CD4-positive, CD25-positive, alpha-beta regulatory T cell (primary cell): ENCODE data around the gene MASTL. TPM values are rescaled to one million over a fixed set of nuclear protein-coding genes. Genes with fewer than 3 reads are reported as not detected.
A peak's percentile ranks its signal among the peaks of the same experiment; 100 is the strongest.

Experiments used
- ATAC-seq, 2 donors: fragments of 150-1000 bp; cut with Tn5 transposase; one replicate each; pipeline ENCODE4 v1.10.0; 2021; ENCODE audit warnings: low read depth in 2 of 2, moderate number of reproducible peaks in 2 of 2, moderate library complexity in 1 of 2
- DNase-seq, 3 donors: peaks; one replicate each; pipeline versions ENCODE4 v3.0.0 to v3.0.0-alpha.2; 2012 to 2022; ENCODE audit warnings: mixed read lengths in 1 of 3
- H3K27ac ChIP-seq: one replicate; pipeline ENCODE4 v1.7.0; 2013; ENCODE audit warnings: mild to moderate bottlenecking, low read length; ENCODE audit not compliant: insufficient read depth, poor library complexity, severe bottlenecking
- H3K27me3 ChIP-seq: one replicate; pipeline ENCODE4 v1.7.0; 2013; ENCODE audit warnings: low read length; ENCODE audit not compliant: control insufficient read depth, insufficient read depth
- H3K36me3 ChIP-seq: one replicate; pipeline ENCODE4 v1.7.0; 2013; ENCODE audit warnings: mild to moderate bottlenecking, low read length, moderate library complexity; ENCODE audit not compliant: control insufficient read depth, insufficient read depth
- H3K4me1 ChIP-seq: 2 replicates; pipeline ENCODE4 v1.7.0; 2013; ENCODE audit warnings: mild to moderate bottlenecking, low read length; ENCODE audit not compliant: insufficient read depth, control insufficient read depth, poor library complexity, severe bottlenecking
- H3K4me3 ChIP-seq: one replicate; pipeline ENCODE4 v1.7.0; 2013; ENCODE audit warnings: low read depth, mild to moderate bottlenecking, low read length, moderate library complexity
- H3K9me3 ChIP-seq, 2 experiments: 1 replicate in 1 of 2; 2 replicates in 1 of 2; pipeline ENCODE4 v1.7.0; 2013; ENCODE audit warnings: low read length in 2 of 2, mild to moderate bottlenecking in 1 of 2, moderate library complexity in 1 of 2; ENCODE audit not compliant: control insufficient read depth in 2 of 2
- H3K27ac Mint-ChIP-seq, 3 donors: one replicate each; pipeline ENCODE4 v1.8.0; 2020 to 2022; ENCODE audit warnings: mild to moderate bottlenecking in 3 of 3, mixed read lengths in 3 of 3, moderate library complexity in 2 of 3
- H3K27me3 Mint-ChIP-seq: one replicate; pipeline ENCODE4 v1.8.0; 2022; ENCODE audit warnings: mild to moderate bottlenecking, mixed read lengths
- H3K36me3 Mint-ChIP-seq: one replicate; pipeline ENCODE4 v1.8.0; 2020; ENCODE audit warnings: mixed read lengths
- H3K4me1 Mint-ChIP-seq, 4 donors: one replicate each; pipeline ENCODE4 v1.8.0; 2020 to 2022; ENCODE audit warnings: mixed read lengths in 4 of 4, mild to moderate bottlenecking in 1 of 4
- H3K4me3 Mint-ChIP-seq, 4 donors: one replicate each; pipeline ENCODE4 v1.8.0; 2020 to 2022; ENCODE audit warnings: mild to moderate bottlenecking in 4 of 4, mixed read lengths in 4 of 4, moderate library complexity in 3 of 4
- H3K9me3 Mint-ChIP-seq, 7 donors: one replicate each; pipeline ENCODE4 v1.8.0; 2020 to 2022; ENCODE audit warnings: mixed read lengths in 7 of 7, mild to moderate bottlenecking in 3 of 7, moderate library complexity in 2 of 7
- polyA plus RNA-seq, 4 donors: library from polyadenylated mRNA; unstranded; fragments of 300-500 nt; fragmentation: Illumina TruSeq; gene quantifications; one replicate each; pipeline ENCODE4 v1.2.3, GENCODE V29; 2021
- total RNA-seq: library from RNA; stranded (reverse); gene quantifications from one replicate; pipeline ENCODE4 v1.2.3, GENCODE V29; 2022

Gene MASTL
- 27.6 TPM for total RNA-seq
- polyA plus RNA-seq: 1 to 10 TPM; 1.4 to 3.1 (median 2.3) TPM

- ATAC-seq (peak; percentile 86 to 89), DNase-seq (peak; percentile 92 to 95 (median 95))
- Histone ChIP-seq H3K4me1 (peaks cover 42% of the 10 kb centered on the region), H3K27ac (peak within 1 kb of the TSS; percentile 100), H3K4me3 (peak within 1 kb of the TSS; percentile 99), H3K9me3 (no peaks in the 10 kb centered on the region), H3K27me3 (no peaks in the 10 kb centered on the region), H3K36me3 (peaks cover 10% of the 10 kb centered on the region)
- Mint-ChIP-seq H3K36me3 (peaks cover 17% of the 10 kb centered on the region), H3K27me3 (peaks cover 13% of the 10 kb centered on the region), H3K9me3 (no peaks in the 10 kb centered on the region), H3K27ac (peak within 1 kb of the TSS; percentile 100), H3K4me3 (peak within 1 kb of the TSS; percentile 94 to 100 (median 100)), H3K4me1 (peaks cover 22 to 59% (median 44%) of the 10 kb centered on the region in 4 donors)
These were observed at the start of gene MASTL for GRCh38 chr10:27155066-27155754. Gene MASTL (plus strand): TSS chr10:27155352. CDS start chr10:27155427, 75 bp downstream.

GRCh38 chr10:27108165-27108564 lies 47.0 kb upstream of the MASTL start:
- H3K27ac ChIP-seq: no peak overlapping the region
- Mint-ChIP-seq H3K9me3 (peaks cover 0 to 3% (median 0%) of the 10 kb centered on the region in 7 donors), H3K27ac (no peak overlapping the region), H3K27me3 (no peaks in the 10 kb centered on the region), H3K4me3 (no peak overlapping the region), H3K4me1 (peaks cover 7 to 19% (median 9%) of the 10 kb centered on the region in 4 donors), H3K36me3 (peaks cover 22% of the 10 kb centered on the region)
- DNase-seq: no peak
- no peaks in the 10 kb centered on the region for H3K9me3 ChIP-seq
- no peak overlapping the region for H3K4me3 ChIP-seq
- H3K4me1 ChIP-seq: no peaks in the 10 kb centered on the region
- H3K36me3 ChIP-seq: peaks cover 25% of the 10 kb centered on the region
- H3K27me3 ChIP-seq: no peaks in the 10 kb centered on the region
- ATAC-seq: no peak

- H3K4me3 Mint-ChIP-seq: no peak overlapping the region
- Histone ChIP-seq H3K9me3 (no peaks in the 10 kb centered on the region), H3K27ac (no peak overlapping the region), H3K27me3 (no peaks in the 10 kb centered on the region), H3K4me1 (no peaks in the 10 kb centered on the region), H3K4me3 (no peak overlapping the region), H3K36me3 (peaks cover 76% of the 10 kb centered on the region)
- H3K9me3 Mint-ChIP-seq: no peaks in the 10 kb centered on the region
- no peak overlapping the region for H3K27ac Mint-ChIP-seq
- H3K4me1 Mint-ChIP-seq: peaks cover 7 to 23% (median 13%) of the 10 kb centered on the region in 4 donors
- H3K27me3 Mint-ChIP-seq: no peaks in the 10 kb centered on the region
- H3K36me3 Mint-ChIP-seq: peaks cover 39% of the 10 kb centered on the region
- no peak for DNase-seq
- ATAC-seq: no peak
These were observed 20.8 kb upstream of the MASTL start for GRCh38 chr10:27134371-27134770.

- H3K9me3 Mint-ChIP-seq: no peaks in the 10 kb centered on the region
- Histone ChIP-seq H3K9me3 (no peaks in the 10 kb centered on the region), H3K4me3 (no peak overlapping the region), H3K4me1 (no peaks in the 10 kb centered on the region), H3K27me3 (no peaks in the 10 kb centered on the region), H3K36me3 (peaks cover 57% of the 10 kb centered on the region), H3K27ac (no peak overlapping the region)
- no peaks in the 10 kb centered on the region for H3K27me3 Mint-ChIP-seq
- peaks cover 0 to 14% (median 1%) of the 10 kb centered on the region in 4 donors for H3K4me1 Mint-ChIP-seq
- H3K4me3 Mint-ChIP-seq: no peak overlapping the region
- no peak overlapping the region for H3K27ac Mint-ChIP-seq
- no peak for DNase-seq
- ATAC-seq: no peak
- H3K36me3 Mint-ChIP-seq: peaks cover 23% of the 10 kb centered on the region
These were observed 16.9 kb upstream of the MASTL start for GRCh38 chr10:27138277-27138676.

GRCh38 chr10:27143686-27144085 lies 11.5 kb upstream of the MASTL start:
- H3K36me3 Mint-ChIP-seq: peaks cover 41% of the 10 kb centered on the region

GRCh38 chr10:27145937-27146336 lies 9.2 kb upstream of the MASTL start:
- no peaks in the 10 kb centered on the region for H3K27me3 ChIP-seq
- H3K27ac ChIP-seq: no peak overlapping the region
- peaks cover 7% of the 10 kb centered on the region for H3K4me1 ChIP-seq
- Mint-ChIP-seq H3K4me1 (peaks cover 19 to 38% (median 22%) of the 10 kb centered on the region in 4 donors), H3K9me3 (no peaks in the 10 kb centered on the region), H3K27me3 (no peaks in the 10 kb centered on the region), H3K27ac (no peak overlapping the region), H3K36me3 (peaks cover 38% of the 10 kb centered on the region), H3K4me3 (no peak overlapping the region)
- no peak for DNase-seq
- peaks cover 74% of the 10 kb centered on the region for H3K36me3 ChIP-seq
- H3K4me3 ChIP-seq: no peak overlapping the region
- no peaks in the 10 kb centered on the region for H3K9me3 ChIP-seq
- no peak for ATAC-seq

More at GRCh38 chr10:27143686-27144085, 11.5 kb upstream of the MASTL start:
- Histone ChIP-seq H3K9me3 (no peaks in the 10 kb centered on the region), H3K36me3 (peaks cover 74% of the 10 kb centered on the region), H3K27ac (no peak overlapping the region), H3K4me3 (no peak overlapping the region), H3K27me3 (no peaks in the 10 kb centered on the region), H3K4me1 (no peaks in the 10 kb centered on the region)
- peaks cover 4 to 27% (median 16%) of the 10 kb centered on the region in 4 donors for H3K4me1 Mint-ChIP-seq
- no peaks in the 10 kb centered on the region for H3K27me3 Mint-ChIP-seq
- H3K9me3 Mint-ChIP-seq: no peaks in the 10 kb centered on the region
- ATAC-seq (no peak), DNase-seq (no peak)
- peak overlapping the region in 1 of 3 donors; percentile 38 for H3K27ac Mint-ChIP-seq
- peak overlapping the region in 1 of 4 donors; percentile 47 for H3K4me3 Mint-ChIP-seq

- H3K36me3 ChIP-seq: peaks cover 66% of the 10 kb centered on the region
- no peak for ATAC-seq
- H3K4me3 Mint-ChIP-seq: peak overlapping the region in 1 of 4 donors; percentile 26
These were observed 7.5 kb upstream of the MASTL start for GRCh38 chr10:27147701-27148100.

GRCh38 chr10:27150261-27150660 lies 4.9 kb upstream of the MASTL start:
- Histone ChIP-seq H3K9me3 (no peaks in the 10 kb centered on the region), H3K36me3 (peaks cover 43% of the 10 kb centered on the region), H3K4me3 (no peak overlapping the region), H3K27me3 (no peaks in the 10 kb centered on the region), H3K4me1 (peaks cover 24% of the 10 kb centered on the region), H3K27ac (no peak overlapping the region)
- Mint-ChIP-seq H3K27me3 (peaks cover 13% of the 10 kb centered on the region), H3K4me3 (peak overlapping the region in 3 of 4 donors; percentile 66 to 84 (median 83)), H3K36me3 (peaks cover 36% of the 10 kb centered on the region), H3K4me1 (peaks cover 30 to 65% (median 46%) of the 10 kb centered on the region in 4 donors), H3K27ac (peak overlapping the region in 2 of 3 donors; percentile 11 to 28), H3K9me3 (no peaks in the 10 kb centered on the region)
- ATAC-seq (no peak), DNase-seq (no peak)

More at GRCh38 chr10:27147701-27148100, 7.5 kb upstream of the MASTL start:
- peaks cover 14% of the 10 kb centered on the region for H3K4me1 ChIP-seq
- H3K27me3 Mint-ChIP-seq: no peaks in the 10 kb centered on the region
- no peak overlapping the region for H3K27ac ChIP-seq
- H3K9me3 Mint-ChIP-seq: no peaks in the 10 kb centered on the region
- H3K4me1 Mint-ChIP-seq: peaks cover 26 to 52% (median 35%) of the 10 kb centered on the region in 4 donors
- H3K36me3 Mint-ChIP-seq: peaks cover 39% of the 10 kb centered on the region
- no peaks in the 10 kb centered on the region for H3K27me3 ChIP-seq
- no peak overlapping the region for H3K27ac Mint-ChIP-seq
- no peak overlapping the region for H3K4me3 ChIP-seq
- DNase-seq: no peak
- H3K9me3 ChIP-seq: no peaks in the 10 kb centered on the region
